Ectodermal cell (in vitro differentiated cells): Measurements from ENCODE around the gene GPX1.

Experiments used
- H3K27ac ChIP-seq: 2 replicates; pipeline ENCODE4 v1.7.0; 2013; ENCODE audit warnings: mild to moderate bottlenecking, low read depth, low read length; ENCODE audit not compliant: insufficient read depth, poor library complexity, severe bottlenecking
- H3K27me3 ChIP-seq: 2 replicates; pipeline ENCODE4 v1.7.0; 2013; ENCODE audit warnings: mild to moderate bottlenecking, low read length; ENCODE audit not compliant: insufficient read depth, control insufficient read depth, poor library complexity, severe bottlenecking
- H3K36me3 ChIP-seq: one replicate; pipeline ENCODE4 v1.7.0; 2013; ENCODE audit warnings: low read length; ENCODE audit not compliant: control insufficient read depth, insufficient read depth
- H3K4me1 ChIP-seq: one replicate; pipeline ENCODE4 v1.7.0; 2013; ENCODE audit warnings: low read length; ENCODE audit not compliant: control insufficient read depth, insufficient read depth
- H3K4me3 ChIP-seq: 2 replicates; pipeline ENCODE4 v1.7.0; 2013; ENCODE audit warnings: low read depth, low read length, control low read depth; ENCODE audit not compliant: insufficient read depth
- H3K9me3 ChIP-seq: 2 replicates; pipeline ENCODE4 v1.7.0; 2013; ENCODE audit warnings: mild to moderate bottlenecking, low read length, moderate library complexity; ENCODE audit not compliant: control insufficient read depth
- WGBS, 2 experiments: methylation state at CpG; one replicate each; pipeline ENCODE4 v1.1.7; 2013; ENCODE audit warnings: missing lambda C conversion rate in 2 of 2; 5-methylcytosine and 5-hydroxymethylcytosine counted together

Gene GPX1

GRCh38 chr3:49387721-49388120 is 29.6 kb upstream of the GPX1 start:
- no peaks in the 10 kb centered on the region for H3K9me3 ChIP-seq
- WGBS, 2 experiments = 92 to 96% methylated on average over 1 to 2 of the region's 2 CpGs
- no peaks in the 10 kb centered on the region for H3K4me1 ChIP-seq
- H3K36me3 ChIP-seq = no peaks in the 10 kb centered on the region
- H3K27me3 ChIP-seq = no peaks in the 10 kb centered on the region
- no peak overlapping the region for H3K27ac ChIP-seq
- H3K4me3 ChIP-seq = no peak overlapping the region

GRCh38 chr3:49386056-49386756 is 28.1 kb upstream of the GPX1 start:
- H3K9me3 ChIP-seq = no peaks in the 10 kb centered on the region
- H3K36me3 ChIP-seq = no peaks in the 10 kb centered on the region
- H3K4me3 ChIP-seq = no peak overlapping the region
- H3K27me3 ChIP-seq = no peaks in the 10 kb centered on the region
- WGBS, 2 experiments = 95 to 97% methylated on average over 10 to 11 of the region's 11 CpGs
- H3K27ac ChIP-seq = no peak overlapping the region
- no peaks in the 10 kb centered on the region for H3K4me1 ChIP-seq

GRCh38 chr3:49385617-49386016 is 27.5 kb upstream of the GPX1 start:
- Histone ChIP-seq H3K9me3 (no peaks in the 10 kb centered on the region), H3K27ac (no peak overlapping the region), H3K4me1 (no peaks in the 10 kb centered on the region), H3K4me3 (no peak overlapping the region), H3K36me3 (no peaks in the 10 kb centered on the region), H3K27me3 (no peaks in the 10 kb centered on the region)
- no CpG with 5 or more reads among the region's 1 CpG for WGBS, 2 experiments

DNA sequence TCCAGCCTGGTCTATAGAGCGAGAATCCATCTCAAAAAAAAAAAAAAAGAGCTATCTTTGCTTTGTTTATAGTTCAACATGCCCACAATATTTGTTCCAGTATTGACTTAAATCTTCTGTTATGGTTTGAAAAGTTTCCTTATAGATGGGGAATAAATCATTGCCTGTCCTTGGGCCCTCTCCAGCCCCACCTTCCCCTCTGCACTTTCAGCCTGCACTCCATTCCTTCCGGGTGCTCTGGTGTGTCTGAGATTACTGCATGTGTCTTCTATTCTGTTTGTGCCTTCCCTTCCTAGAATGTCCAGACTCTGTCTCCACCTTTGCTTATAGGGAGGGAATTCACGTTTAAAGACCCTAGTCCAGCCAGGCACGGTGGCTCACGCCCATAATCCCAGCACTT is 25.2 kb upstream of the GPX1 start:
- peaks cover 5% of the 10 kb centered on the region for H3K4me1 ChIP-seq
- no peaks in the 10 kb centered on the region for H3K9me3 ChIP-seq
- no peak overlapping the region for H3K27ac ChIP-seq
- H3K27me3 ChIP-seq = no peaks in the 10 kb centered on the region
- no peak overlapping the region for H3K4me3 ChIP-seq
- 91 to 92% methylated on average over 5 of the region's 5 CpGs for WGBS, 2 experiments
- no peaks in the 10 kb centered on the region for H3K36me3 ChIP-seq

DNA sequence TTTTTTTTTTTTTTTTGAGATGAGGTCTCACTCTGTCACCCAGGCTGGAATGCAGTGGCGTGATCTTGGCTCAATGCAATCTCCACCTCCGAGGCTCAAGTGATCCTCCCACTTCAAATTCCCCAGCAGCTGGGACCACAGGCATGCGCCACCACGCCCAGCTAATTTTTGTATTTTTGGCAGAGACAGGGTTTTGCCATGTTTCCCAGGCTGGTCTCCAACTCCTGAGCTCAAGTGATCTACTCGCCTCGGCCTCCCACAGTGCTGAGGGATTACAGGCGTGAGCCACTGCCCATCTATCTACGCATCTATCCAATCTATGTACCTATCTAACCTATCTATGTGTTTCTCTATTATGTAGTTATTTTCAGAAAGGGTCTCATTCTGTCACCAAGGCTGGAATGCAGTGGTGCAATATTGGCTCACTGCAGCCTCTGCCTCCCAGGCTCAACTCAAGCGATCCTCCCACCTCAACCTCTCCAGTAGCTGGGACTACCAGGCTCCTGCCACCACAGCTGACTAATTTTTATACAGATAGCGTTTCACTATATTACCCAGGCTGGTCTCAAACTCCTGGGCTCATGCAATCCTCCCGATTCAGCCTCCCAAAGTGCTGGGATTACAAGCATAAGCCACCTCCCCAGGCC is 20.2 kb upstream of the GPX1 start:
- Histone ChIP-seq H3K4me3 (no peak overlapping the region), H3K9me3 (no peaks in the 10 kb centered on the region), H3K27ac (no peak overlapping the region), H3K4me1 (peaks cover 5% of the 10 kb centered on the region), H3K27me3 (no peaks in the 10 kb centered on the region), H3K36me3 (peaks cover 14% of the 10 kb centered on the region)
- 93 to 96% methylated on average over 11 of the region's 11 CpGs for WGBS, 2 experiments

- Histone ChIP-seq H3K27ac (no peak overlapping the region), H3K9me3 (no peaks in the 10 kb centered on the region), H3K36me3 (peaks cover 14% of the 10 kb centered on the region), H3K27me3 (no peaks in the 10 kb centered on the region), H3K4me1 (peaks cover 5% of the 10 kb centered on the region), H3K4me3 (no peak overlapping the region)
- WGBS, 2 experiments = 94 to 95% methylated on average over 1 of the region's 1 CpG
These were observed 19.3 kb upstream of the GPX1 start for GRCh38 chr3:49377483-49377882.

DNA sequence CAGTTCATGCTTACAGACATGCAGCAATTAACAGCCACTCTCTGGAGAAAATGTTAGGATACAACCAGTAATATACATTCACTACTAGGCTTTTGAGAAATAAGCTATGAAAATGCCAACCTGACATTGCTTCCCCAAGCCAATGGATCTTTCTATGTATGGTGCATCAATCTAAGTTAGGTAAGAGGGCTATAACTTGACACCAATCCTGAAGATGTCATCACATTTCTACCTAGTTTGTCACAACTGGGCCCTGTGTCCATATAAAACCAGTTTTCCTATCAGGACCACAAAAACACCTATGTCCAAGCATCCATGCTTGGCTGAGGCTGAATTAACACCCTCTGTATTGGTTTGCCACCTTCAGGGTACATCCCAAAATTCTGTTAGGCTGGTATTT is 13.8 kb upstream of the GPX1 start:
- Histone ChIP-seq H3K27me3 (no peaks in the 10 kb centered on the region), H3K4me1 (no peaks in the 10 kb centered on the region), H3K4me3 (no peak overlapping the region), H3K9me3 (no peaks in the 10 kb centered on the region), H3K27ac (no peak overlapping the region), H3K36me3 (peaks cover 31% of the 10 kb centered on the region)

- H3K9me3 ChIP-seq = no peaks in the 10 kb centered on the region
- 90 to 96% methylated on average over 6 of the region's 6 CpGs for WGBS, 2 experiments
- H3K4me1 ChIP-seq = no peaks in the 10 kb centered on the region
- no peak overlapping the region for H3K27ac ChIP-seq
- H3K36me3 ChIP-seq = peaks cover 42% of the 10 kb centered on the region
- H3K27me3 ChIP-seq = no peaks in the 10 kb centered on the region
- no peak overlapping the region for H3K4me3 ChIP-seq
These were observed 12.6 kb upstream of the GPX1 start for GRCh38 chr3:49370585-49371290.

GRCh38 chr3:49362561-49362960 is 4.4 kb upstream of the GPX1 start:
- Histone ChIP-seq H3K27me3 (no peaks in the 10 kb centered on the region), H3K36me3 (peaks cover 36% of the 10 kb centered on the region), H3K4me3 (no peak overlapping the region), H3K9me3 (no peaks in the 10 kb centered on the region), H3K4me1 (peaks cover 10% of the 10 kb centered on the region), H3K27ac (no peak overlapping the region)
- WGBS, 2 experiments = 94 to 95% methylated on average over 3 of the region's 3 CpGs

DNA sequence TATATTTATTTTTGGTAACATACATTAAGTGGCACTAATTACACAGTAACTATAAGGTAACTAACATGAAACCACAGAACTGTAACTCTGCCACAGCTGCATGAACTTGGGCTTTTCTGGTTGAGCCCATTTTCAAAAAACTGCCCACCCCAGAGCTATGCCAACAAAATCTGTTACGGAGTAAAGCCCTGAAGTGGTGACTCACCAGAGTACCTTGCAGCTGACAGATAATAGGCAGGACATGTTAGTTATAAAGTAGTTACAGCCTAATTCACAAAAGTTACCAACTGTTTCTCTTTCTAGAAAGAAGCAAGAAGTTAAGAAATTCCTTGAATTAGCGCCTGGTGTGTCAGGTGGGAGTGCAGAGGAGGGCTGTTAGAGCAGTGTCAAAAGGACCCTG is 1.5 kb upstream of the GPX1 start:
- H3K36me3 ChIP-seq = peaks cover 27% of the 10 kb centered on the region
- WGBS, 2 experiments = 91 to 95% methylated on average over 2 of the region's 2 CpGs
- H3K27ac ChIP-seq = no peak overlapping the region

More for the DNA sequence above, 1.5 kb upstream of the GPX1 start:
- no peaks in the 10 kb centered on the region for H3K9me3 ChIP-seq
- peaks cover 10% of the 10 kb centered on the region for H3K4me1 ChIP-seq
- no peaks in the 10 kb centered on the region for H3K27me3 ChIP-seq
- H3K4me3 ChIP-seq = no peak overlapping the region
